Measurements from ENCODE around the gene EVX1.

The EVX1 gene

DNA sequence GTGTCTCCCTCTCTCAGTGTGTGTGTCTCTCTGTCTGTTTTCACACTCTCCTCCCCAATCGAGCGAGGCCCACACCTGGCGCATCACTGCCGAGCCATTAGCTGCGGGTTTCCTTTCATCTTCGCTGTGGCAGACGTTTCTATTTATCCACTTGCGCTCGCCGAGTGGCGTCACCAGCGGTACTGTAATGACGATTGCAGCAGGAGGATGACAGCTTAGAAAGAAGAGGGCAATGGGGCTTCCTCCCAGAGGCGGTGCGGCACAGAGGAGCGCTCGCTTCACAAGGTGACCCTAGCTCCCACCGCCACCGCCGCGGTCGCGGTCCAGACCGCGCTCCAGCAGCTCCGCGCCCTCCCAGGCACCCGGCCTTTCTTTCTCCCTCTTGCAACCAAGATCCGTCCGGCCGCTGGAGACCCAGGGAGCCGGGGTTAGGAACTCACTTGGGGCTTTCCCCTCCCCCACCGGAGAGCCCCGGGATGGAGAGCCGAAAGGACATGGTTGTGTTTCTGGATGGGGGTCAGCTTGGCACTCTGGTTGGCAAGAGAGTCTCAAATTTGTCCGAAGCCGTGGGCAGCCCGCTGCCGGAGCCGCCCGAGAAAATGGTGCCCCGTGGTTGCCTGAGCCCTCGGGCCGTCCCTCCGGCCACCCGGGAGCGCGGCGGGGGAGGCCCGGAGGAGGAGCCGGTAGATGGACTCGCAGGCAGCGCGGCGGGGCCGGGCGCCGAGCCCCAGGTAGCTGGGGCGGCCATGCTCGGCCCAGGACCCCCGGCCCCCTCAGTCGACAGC lies at the start of gene EVX1:
TSS of gene EVX1 (plus strand) at position 248 of the 785 bp plus-strand sequence. CDS start at position 477, 229 bp downstream.
- no peak for DNase-seq (ENCODE audit: low spot score in 2 of 2)
- Mint-ChIP-seq H3K27ac (ENCODE audit: low read depth) (no peak within 1 kb of the TSS), H3K27me3 (peaks cover 89% of the 10 kb centered on the region), H3K4me1 (peaks cover 17% of the 10 kb centered on the region), H3K4me3 (peak within 1 kb of the TSS; percentile 29), H3K9me3 (no peaks in the 10 kb centered on the region), H3K36me3 (ENCODE audit: insufficient read depth) (peaks cover 9% of the 10 kb centered on the region)
- ATAC-seq (replicated peaks; ENCODE audit: extremely low read depth, poor library complexity, severe bottlenecking) = peak; percentile 51

DNA sequence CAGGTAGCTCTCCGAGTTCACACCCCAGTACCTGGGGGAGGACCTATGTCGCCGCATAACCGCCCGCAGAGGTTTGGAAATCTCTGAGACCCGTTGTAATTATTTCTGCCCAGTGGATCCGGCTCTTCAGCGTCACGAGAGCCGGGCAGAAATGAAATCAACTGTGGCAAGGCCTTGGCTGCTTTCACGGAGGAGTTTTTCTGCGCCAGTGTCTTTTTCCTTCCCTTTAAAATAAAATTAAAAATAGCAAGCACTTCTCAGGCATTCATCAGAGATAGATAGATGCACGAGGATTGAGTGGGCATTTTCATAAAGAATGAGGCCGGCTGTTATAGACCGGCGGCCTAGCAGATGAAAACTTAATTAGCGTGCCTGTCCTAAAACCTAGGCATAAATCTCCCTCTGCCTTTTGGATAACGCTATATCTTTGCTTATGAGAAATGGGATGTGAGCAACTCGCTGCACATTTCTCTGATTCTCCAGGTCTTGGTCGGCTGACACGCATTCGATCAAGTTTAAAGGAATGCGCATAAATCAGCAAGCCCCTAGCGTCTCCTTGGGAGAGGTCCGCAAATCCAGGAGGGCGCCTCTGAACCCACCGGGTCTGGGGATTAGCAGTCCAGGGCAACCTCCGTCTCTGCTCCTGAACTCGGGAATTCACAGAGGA lies 49.1 kb upstream of the EVX1 start:
- no peak overlapping the region for H3K27ac Mint-ChIP-seq (ENCODE audit: low read depth)
- peaks cover 6% of the 10 kb centered on the region for H3K36me3 Mint-ChIP-seq (ENCODE audit: insufficient read depth)
- H3K27me3 Mint-ChIP-seq = peaks cover 96% of the 10 kb centered on the region
- H3K4me3 Mint-ChIP-seq = peak overlapping the region; percentile 13
- H3K4me1 Mint-ChIP-seq = peaks cover 15% of the 10 kb centered on the region
- ATAC-seq (replicated peaks; ENCODE audit: extremely low read depth, poor library complexity, severe bottlenecking) (no peak), DNase-seq (ENCODE audit: low spot score in 2 of 2) (no peak)
- H3K9me3 Mint-ChIP-seq = no peaks in the 10 kb centered on the region

DNA sequence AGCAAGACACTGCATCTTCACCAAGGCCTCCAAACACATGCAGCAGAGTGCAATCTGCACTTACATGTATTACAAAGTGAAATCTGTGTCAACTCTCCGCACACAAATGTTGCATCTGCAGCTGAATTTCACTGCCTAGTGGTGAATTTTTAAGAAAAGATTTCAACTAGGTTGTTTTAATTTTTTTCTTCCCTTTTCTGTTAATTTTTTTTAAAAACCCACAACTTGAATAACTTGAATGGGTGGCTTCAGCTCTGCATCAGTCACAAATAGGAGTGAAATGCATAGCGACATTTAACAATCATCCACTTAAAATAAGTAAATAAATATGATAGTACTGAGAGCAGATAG lies 48.6 kb upstream of the EVX1 start:
- Mint-ChIP-seq H3K4me3 (no peak overlapping the region), H3K36me3 (ENCODE audit: insufficient read depth) (peaks cover 9% of the 10 kb centered on the region), H3K27ac (ENCODE audit: low read depth) (no peak overlapping the region), H3K4me1 (peaks cover 14% of the 10 kb centered on the region), H3K9me3 (no peaks in the 10 kb centered on the region), H3K27me3 (peaks cover 96% of the 10 kb centered on the region)
- ATAC-seq (replicated peaks; ENCODE audit: extremely low read depth, poor library complexity, severe bottlenecking) (no peak), DNase-seq (ENCODE audit: low spot score in 2 of 2) (no peak)

DNA sequence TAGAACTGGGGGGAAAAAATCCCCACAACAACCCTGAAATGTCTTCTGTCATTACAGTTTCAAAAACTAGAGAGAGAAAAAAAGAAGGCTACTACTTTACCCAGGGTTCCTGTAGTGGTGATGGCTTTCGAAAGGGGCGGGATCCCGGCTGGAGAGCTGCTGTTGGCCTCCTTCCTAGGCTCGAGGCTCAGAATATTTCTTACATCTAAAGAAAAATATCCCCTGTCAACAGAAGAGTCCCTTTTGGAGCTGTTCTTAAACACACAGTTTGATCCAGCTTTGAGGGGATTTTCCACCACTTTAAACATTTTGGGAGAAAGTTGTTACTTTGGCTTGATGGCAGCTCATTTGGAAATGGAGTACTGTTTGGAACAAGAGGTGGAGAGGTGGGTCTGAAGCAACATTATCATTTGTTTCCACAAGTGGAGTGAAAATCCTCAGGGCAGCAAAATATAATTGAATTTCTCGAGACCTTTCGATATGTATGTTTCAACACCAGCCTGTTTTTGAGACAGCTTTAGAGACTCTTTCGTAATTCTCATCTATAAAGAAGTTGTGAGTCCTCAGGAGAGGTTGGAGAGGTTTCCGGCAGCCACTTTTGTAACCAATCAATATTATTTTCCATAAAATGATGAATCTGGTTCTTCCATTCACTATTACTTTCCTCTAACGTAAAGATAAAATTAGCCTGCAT lies 47.8 kb upstream of the EVX1 start:
- Mint-ChIP-seq H3K9me3 (no peaks in the 10 kb centered on the region), H3K4me3 (no peak overlapping the region), H3K36me3 (ENCODE audit: insufficient read depth) (peaks cover 9% of the 10 kb centered on the region), H3K4me1 (peaks cover 10% of the 10 kb centered on the region), H3K27me3 (peaks cover 95% of the 10 kb centered on the region), H3K27ac (ENCODE audit: low read depth) (no peak overlapping the region)
- ATAC-seq (replicated peaks; ENCODE audit: extremely low read depth, poor library complexity, severe bottlenecking) (no peak), DNase-seq (ENCODE audit: low spot score in 2 of 2) (no peak)

DNA sequence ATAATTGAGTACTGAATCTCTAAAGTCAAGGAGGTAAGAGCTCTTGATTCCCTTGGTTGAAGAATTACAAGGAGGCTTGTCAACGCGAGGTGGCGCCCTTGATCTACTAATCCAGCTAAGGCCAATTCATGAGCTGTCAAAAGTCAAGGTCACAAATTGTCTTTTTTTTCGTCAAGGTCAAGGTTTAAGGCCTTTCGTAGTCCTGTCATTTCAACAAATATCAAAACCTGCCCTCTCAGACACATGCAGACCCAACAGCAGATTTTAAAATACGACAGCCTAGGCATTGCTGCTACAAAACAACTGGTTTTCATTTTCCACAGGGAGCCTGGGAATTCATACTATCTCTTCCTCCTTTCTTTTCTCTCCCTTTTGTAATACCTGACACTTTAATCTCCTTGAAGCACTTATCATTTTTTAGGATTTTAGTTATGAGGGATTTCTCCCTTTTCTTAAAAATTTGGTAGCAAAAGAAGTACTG lies 46.3 kb upstream of the EVX1 start:
- DNase-seq (ENCODE audit: low spot score in 2 of 2) (peak; percentile 71 to 82), ATAC-seq (replicated peaks; ENCODE audit: extremely low read depth, poor library complexity, severe bottlenecking) (no peak)
- H3K36me3 Mint-ChIP-seq (ENCODE audit: insufficient read depth) = peaks cover 16% of the 10 kb centered on the region
- H3K27ac Mint-ChIP-seq (ENCODE audit: low read depth) = no peak overlapping the region
- H3K27me3 Mint-ChIP-seq = peaks cover 95% of the 10 kb centered on the region
- no peaks in the 10 kb centered on the region for H3K9me3 Mint-ChIP-seq
- peaks cover 23% of the 10 kb centered on the region for H3K4me1 Mint-ChIP-seq
- H3K4me3 Mint-ChIP-seq = no peak overlapping the region

DNA sequence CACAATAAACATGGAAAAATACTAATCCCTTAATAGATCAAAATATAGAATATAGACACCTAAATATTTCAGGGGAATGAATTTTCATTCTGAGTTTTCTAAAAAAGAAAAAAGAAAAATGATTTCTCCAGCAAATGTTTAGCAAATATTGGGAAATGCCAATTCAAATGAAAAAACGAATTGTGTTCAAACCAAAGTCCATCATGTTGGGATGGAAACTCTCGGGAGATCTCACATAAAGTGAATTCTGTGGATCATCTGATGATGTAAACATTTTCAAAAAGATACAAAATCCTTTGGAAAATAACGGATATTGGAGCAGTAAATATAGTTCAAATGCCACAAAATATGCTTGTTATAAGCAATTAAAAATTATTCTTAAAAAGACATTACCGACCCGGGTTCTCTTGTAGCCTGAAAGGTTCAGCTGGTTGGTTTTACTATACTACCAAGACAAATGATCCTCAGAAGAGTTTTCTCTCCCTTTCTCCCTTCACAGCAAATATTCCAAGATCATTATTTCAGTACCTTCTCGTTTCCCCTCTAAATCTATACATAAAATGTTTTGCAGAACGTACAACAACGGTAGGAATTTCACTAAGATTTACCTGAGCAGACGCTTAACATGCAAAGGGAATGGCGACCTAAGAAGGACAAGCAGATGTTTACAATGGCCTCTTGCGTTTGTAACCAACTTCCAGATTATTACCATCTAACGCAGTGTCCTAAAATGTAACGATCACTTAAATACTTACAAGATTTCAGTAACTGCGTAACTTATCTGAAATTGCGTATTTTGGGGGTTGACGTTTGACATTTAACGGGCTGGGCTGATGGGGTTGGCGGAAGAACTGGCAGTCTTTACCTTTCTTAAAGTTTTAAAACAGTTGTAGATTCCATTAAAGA lies 45.2 kb upstream of the EVX1 start:
- Mint-ChIP-seq H3K4me1 (peaks cover 32% of the 10 kb centered on the region), H3K36me3 (ENCODE audit: insufficient read depth) (peaks cover 17% of the 10 kb centered on the region), H3K4me3 (no peak overlapping the region), H3K27me3 (peaks cover 95% of the 10 kb centered on the region), H3K27ac (ENCODE audit: low read depth) (no peak overlapping the region), H3K9me3 (no peaks in the 10 kb centered on the region)
- DNase-seq (ENCODE audit: low spot score in 2 of 2) = no peak
- ATAC-seq (replicated peaks; ENCODE audit: extremely low read depth, poor library complexity, severe bottlenecking) = no peak

DNA sequence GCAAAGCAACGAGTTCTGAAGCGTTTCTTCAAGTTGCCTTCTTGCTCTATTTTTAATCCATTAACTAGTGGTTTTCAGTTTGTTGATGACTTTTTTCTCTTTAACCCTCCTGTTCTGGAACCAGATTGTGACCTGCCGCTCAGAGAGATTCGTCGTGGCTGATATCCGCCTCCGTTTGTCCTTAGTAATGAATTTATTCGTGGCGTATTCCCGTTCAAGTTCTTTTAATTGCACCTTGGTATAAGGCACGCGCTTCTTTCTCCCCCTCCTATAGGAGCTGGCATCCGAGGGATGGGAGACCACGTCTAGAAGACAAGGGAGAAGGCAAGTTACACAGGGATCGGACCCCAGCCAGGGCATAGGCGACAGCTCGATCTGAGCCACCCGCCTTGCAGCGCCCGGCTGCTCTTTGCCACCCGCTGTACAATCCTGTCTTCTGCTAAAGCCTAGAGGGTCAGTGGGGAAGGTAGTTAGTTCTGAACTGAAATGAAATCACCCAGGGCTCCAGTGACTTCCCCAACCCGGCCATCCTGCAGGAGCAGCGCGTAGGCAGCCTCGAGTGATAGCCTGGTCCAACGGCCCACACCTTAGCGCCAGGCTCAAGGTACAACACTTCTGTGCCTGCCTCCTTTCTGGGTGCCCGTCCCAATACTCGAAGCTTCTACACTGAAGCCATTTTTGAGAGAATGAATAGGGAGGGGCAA lies 44.3 kb upstream of the EVX1 start:
- ATAC-seq (replicated peaks; ENCODE audit: extremely low read depth, poor library complexity, severe bottlenecking) = no peak
- Mint-ChIP-seq H3K4me1 (peaks cover 32% of the 10 kb centered on the region), H3K27ac (ENCODE audit: low read depth) (peak overlapping the region; percentile 10), H3K36me3 (ENCODE audit: insufficient read depth) (peaks cover 17% of the 10 kb centered on the region), H3K4me3 (peak overlapping the region; percentile 70), H3K27me3 (peaks cover 99% of the 10 kb centered on the region), H3K9me3 (no peaks in the 10 kb centered on the region)
- no peak for DNase-seq (ENCODE audit: low spot score in 2 of 2)

DNA sequence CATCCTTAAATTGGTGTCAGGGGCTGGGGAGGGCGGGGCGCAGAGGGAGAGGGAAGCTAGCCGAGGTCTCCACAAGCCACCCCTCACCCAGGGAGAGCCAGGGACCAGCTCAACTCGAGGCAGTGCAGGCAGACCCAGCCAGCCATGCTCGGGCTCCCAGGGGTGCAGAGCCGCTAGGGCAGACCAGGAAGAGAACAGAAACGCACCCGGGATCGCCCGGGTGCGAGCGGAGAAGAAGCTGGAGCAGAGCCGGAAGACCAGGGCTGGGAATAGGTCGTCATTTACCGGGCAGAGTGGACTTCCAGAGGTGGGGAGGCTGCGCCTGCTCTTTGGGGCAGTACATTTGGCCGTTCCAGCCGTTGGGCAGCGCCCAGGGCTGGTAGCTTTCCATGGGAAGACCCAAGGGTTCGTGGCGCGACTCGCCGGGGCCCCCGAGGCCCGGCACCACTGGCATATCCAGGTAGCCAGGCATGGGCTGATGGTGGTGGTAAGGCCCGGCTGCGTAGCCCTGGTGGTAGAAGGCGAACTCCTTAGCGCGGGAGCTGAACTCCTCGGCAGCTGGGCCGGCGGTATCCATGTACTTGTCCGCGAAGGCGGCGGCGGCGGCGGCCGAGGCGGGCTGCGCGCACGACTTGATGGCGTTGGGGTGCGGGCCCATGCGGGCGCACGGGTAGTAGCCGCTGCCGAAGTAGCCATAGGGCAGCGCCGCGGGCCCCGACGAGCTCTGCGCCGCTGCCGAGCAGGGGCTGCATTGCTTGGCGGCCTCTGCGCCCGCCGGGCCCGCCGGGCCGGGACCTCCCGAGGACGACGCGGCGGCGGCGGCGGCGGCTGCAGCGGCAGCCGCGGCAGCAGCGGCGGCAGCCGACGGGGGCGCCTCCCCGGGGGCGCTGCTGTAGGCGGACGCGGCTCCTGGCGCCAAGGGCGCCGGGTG lies 43.5 kb upstream of the EVX1 start:
- Mint-ChIP-seq H3K4me1 (peaks cover 36% of the 10 kb centered on the region), H3K27me3 (peaks cover 99% of the 10 kb centered on the region), H3K4me3 (peak overlapping the region; percentile 78), H3K36me3 (ENCODE audit: insufficient read depth) (peaks cover 17% of the 10 kb centered on the region), H3K9me3 (no peaks in the 10 kb centered on the region), H3K27ac (ENCODE audit: low read depth) (no peak overlapping the region)
- no peak for ATAC-seq (replicated peaks; ENCODE audit: extremely low read depth, poor library complexity, severe bottlenecking)
- DNase-seq (ENCODE audit: low spot score in 2 of 2) = no peak

DNA sequence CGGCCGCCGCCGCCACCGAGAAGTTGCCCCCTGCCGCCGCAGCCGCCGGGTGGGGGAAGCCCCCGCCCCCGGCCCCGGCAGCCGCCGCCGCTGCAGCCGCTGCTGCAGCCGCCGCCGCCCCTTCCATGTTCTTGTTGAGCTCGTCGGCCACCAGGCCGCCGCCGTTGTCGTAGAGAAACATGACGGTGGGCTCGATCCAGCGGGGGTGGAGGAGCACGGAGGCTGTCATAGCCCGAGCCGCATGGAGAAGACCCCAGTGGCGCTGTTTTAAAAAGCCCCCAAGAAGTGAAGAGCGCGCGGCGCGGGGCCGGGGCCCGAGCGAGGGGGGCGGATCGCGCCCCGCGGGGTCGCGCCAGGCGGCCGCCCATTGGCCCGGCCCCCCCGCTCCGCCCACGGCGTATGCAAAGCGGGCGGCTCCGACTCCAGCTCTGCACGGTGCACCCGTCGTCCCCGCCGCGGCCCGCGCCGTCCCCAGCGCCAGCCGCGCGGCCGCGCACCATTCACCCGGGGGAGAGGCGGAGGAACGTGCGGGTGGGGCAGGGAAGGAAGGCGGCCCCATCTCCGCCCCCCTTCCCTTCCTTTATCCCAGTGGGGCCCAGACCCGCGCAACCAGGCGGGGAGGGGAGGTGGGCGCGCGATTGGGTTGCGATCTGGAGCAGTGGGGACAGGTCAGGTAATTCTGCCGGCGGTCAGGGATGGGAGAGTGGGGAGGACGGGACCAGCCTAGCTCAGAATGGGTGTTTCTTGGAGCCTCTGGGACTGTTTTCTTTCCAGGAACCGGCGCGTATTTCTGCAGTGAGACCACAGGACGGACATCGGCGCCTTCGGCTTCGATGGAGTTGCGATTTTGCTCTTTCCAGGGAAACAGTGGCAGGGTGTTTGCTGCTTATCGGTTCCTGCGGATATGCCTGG lies 42.5 kb upstream of the EVX1 start, which contains the start of gene HOXA13:
TSS of gene HOXA13 (minus strand) at position 243 of the 912 bp plus-strand sequence. CDS start at position 229, 14 bp downstream.
- no peak for DNase-seq (ENCODE audit: low spot score in 2 of 2)
- peak within 1 kb of the TSS; percentile 78 for H3K4me3 Mint-ChIP-seq
- no peak within 1 kb of the TSS for H3K27ac Mint-ChIP-seq (ENCODE audit: low read depth)
- H3K4me1 Mint-ChIP-seq = peaks cover 46% of the 10 kb centered on the region
- peaks cover 17% of the 10 kb centered on the region for H3K36me3 Mint-ChIP-seq (ENCODE audit: insufficient read depth)
- ATAC-seq (replicated peaks; ENCODE audit: extremely low read depth, poor library complexity, severe bottlenecking) = peak; percentile 44
- H3K9me3 Mint-ChIP-seq = no peaks in the 10 kb centered on the region
- peaks cover 99% of the 10 kb centered on the region for H3K27me3 Mint-ChIP-seq
